Prostate gland (tissue), 2 donors: Measurements from ENCODE around the gene PPFIBP2. TPM values are rescaled to one million over a fixed set of nuclear protein-coding genes. Genes with fewer than 3 reads are reported as not detected.

ENCODE experiments used
- DNase-seq: peaks from one replicate; pipeline ENCODE4 v3.0.0-alpha.2; 2019; ENCODE audit warnings: low spot score
- H3K27ac ChIP-seq, 2 donors: fragments of 200-600 bp; sonication (generic); 2 replicates each; pipeline ENCODE4 v1.5.1; 2017 to 2019
- H3K27me3 ChIP-seq: fragments of 200-600 bp; sonication (generic); replicated peaks from 2 replicates; pipeline ENCODE4 v1.5.1; 2019; ENCODE audit not compliant: insufficient read depth
- H3K36me3 ChIP-seq, 2 donors: fragments of 200-600 bp; sonication (generic); 1 replicate in 1 of 2; 2 replicates in 1 of 2; pipeline versions ENCODE4 v1.5.1 to v1.8.1; 2017 to 2019
- H3K4me1 ChIP-seq: fragments of 200-600 bp; sonication (generic); replicated peaks from 2 replicates; pipeline ENCODE4 v1.5.1; 2019
- H3K4me3 ChIP-seq, 2 donors: fragments of 200-600 bp; sonication (generic); 2 replicates each; pipeline ENCODE4 v1.5.1; 2017 to 2019
- H3K9me3 ChIP-seq: fragments of 200-600 bp; sonication (generic); 2 replicates; pipeline ENCODE4 v1.5.1; 2017
- CTCF ChIP-seq, 4 experiments: fragments of 200-600 bp in 2 of 4; fragments of 450-650 bp in 2 of 4; sonication (generic) in 2 of 4; IDR thresholded peaks; 1 replicate in 3 of 4; 2 replicates in 1 of 4; pipeline ENCODE4 v1.5.1; 2016 to 2019; ENCODE audit warnings: antibody characterized with exemption in 4 of 4, mild to moderate bottlenecking in 2 of 4, moderate library complexity in 2 of 4
- POLR2A ChIP-seq: fragments of 450-650 bp; IDR thresholded peaks from one replicate; pipeline ENCODE4 v1.6.1; 2016; ENCODE audit warnings: antibody characterized with exemption, mild to moderate bottlenecking
- POLR2AphosphoS5 ChIP-seq: sonication (generic); formaldehyde crosslinking; IDR thresholded peaks from one replicate; pipeline ENCODE4 v1.6.1; 2017; ENCODE audit warnings: antibody characterized with exemption
- WGBS: methylation state at CpG from one replicate; pipeline ENCODE4 v1.1.5; 2018; 5-methylcytosine and 5-hydroxymethylcytosine counted together
- intact Hi-C: fragments of 100-400 bp; cut with DNase I; formaldehyde crosslinking; loops from one replicate; pipeline ENCODE4 v1.14.2; 2022
- total RNA-seq, 2 donors: library from RNA; depleted of rRNA; stranded (reverse); fragments of >200 nt; gene quantifications; one replicate each; pipeline ENCODE4 v1.1.0, GENCODE V29; 2016

PPFIBP2 gene
- total RNA-seq, 2 donors from 2014 or later: 76.3 to 88.3 TPM

DNA sequence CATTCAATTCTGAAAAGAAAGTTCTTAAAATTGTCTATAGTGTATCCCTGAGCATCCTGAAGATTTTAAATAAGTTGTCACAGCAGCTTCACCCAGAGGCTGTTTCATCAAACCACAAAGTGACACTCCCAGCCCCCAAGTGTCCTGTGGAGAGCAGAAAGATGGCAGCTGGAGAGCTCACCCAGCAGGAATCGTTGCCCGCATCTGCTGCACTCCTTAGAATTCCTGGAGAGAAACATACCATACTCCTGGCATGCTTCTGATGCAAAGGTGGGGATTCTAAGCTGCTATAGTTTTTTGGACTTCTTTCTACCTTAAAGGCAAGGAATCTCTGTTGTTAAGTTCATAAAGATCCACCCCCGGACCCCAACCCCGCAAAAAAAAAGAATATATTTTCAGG, 173.0 kb downstream of the PPFIBP2 start:
- TF ChIP-seq POLR2A (no peak), CTCF (IDR thresholded peaks at IDR 0.05) (no peak), POLR2AphosphoS5 (no peak)
- no peaks in the 10 kb centered on the region for H3K4me1 ChIP-seq
- H3K27ac ChIP-seq: no peak overlapping the region
- DNase-seq: no peak
- intact Hi-C loops: loop anchor here (2.0 to 10.0 kb wide), 2 partner anchors 114 to 592 kb away; no protein-coding TSS in a partner anchor
- H3K9me3 ChIP-seq: no peaks in the 10 kb centered on the region
- WGBS: 84% methylated on average over 4 of the region's 4 CpGs
- H3K27me3 ChIP-seq: no peaks in the 10 kb centered on the region
- no peaks in the 10 kb centered on the region for H3K36me3 ChIP-seq
- H3K4me3 ChIP-seq: no peak overlapping the region

DNA sequence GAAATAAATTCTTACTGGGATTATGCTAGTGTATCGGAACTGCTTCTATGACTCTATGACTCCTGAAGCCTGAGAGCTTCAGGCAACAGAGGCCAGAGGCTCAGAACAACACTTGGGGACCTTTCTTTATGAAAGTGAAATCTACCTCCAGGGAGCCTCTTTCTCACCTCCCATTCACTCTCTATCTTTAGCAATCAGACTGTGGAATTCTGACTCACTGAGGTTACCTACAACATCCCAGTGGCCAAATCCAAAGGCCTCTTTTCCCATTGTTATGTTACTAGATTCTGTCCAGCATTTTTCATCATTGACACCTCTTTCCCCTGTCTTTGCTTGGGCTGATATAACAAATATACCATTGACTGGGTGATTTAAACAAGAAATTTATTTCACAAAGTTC, 173.6 kb downstream of the PPFIBP2 start:
- no peaks in the 10 kb centered on the region for H3K27me3 ChIP-seq
- no peak for DNase-seq
- 100% methylated on average over 1 of the region's 1 CpG for WGBS
- no peak overlapping the region for H3K4me3 ChIP-seq
- no peak overlapping the region for H3K27ac ChIP-seq
- TF ChIP-seq CTCF (IDR thresholded peaks at IDR 0.05): no peak
- TF ChIP-seq POLR2AphosphoS5: no peak
- no peak for TF ChIP-seq POLR2A
- no peaks in the 10 kb centered on the region for H3K36me3 ChIP-seq
- no peaks in the 10 kb centered on the region for H3K4me1 ChIP-seq
- intact Hi-C loops: loop anchor here (2.0 to 10.0 kb wide), 2 partner anchors 115 to 593 kb away; no protein-coding TSS in a partner anchor
- no peaks in the 10 kb centered on the region for H3K9me3 ChIP-seq

- no peak overlapping the region for H3K27ac ChIP-seq
- no peak for DNase-seq
- H3K4me1 ChIP-seq: no peaks in the 10 kb centered on the region
- H3K4me3 ChIP-seq: no peak overlapping the region
- H3K9me3 ChIP-seq: no peaks in the 10 kb centered on the region
- no peaks in the 10 kb centered on the region for H3K36me3 ChIP-seq
- no peak for TF ChIP-seq POLR2AphosphoS5
- TF ChIP-seq CTCF (IDR thresholded peaks at IDR 0.05): peak; percentile 41 to 81 (median 73)
- no peak for TF ChIP-seq POLR2A
- H3K27me3 ChIP-seq: no peaks in the 10 kb centered on the region
- WGBS: 14% methylated on average over 4 of the region's 4 CpGs
- intact Hi-C loops: loop anchor here (10.0 kb wide), 1 partner anchor 594 kb away; no protein-coding TSS in a partner anchor
These were observed 174.5 kb downstream of the PPFIBP2 start for GRCh38 chr11:7688238-7688826.

- TF ChIP-seq POLR2AphosphoS5: no peak
- no peak for TF ChIP-seq CTCF (IDR thresholded peaks at IDR 0.05)
- TF ChIP-seq POLR2A: no peak
- Histone ChIP-seq H3K36me3 (no peaks in the 10 kb centered on the region), H3K4me1 (no peaks in the 10 kb centered on the region), H3K27me3 (no peaks in the 10 kb centered on the region), H3K27ac (no peak overlapping the region), H3K4me3 (no peak overlapping the region), H3K9me3 (no peaks in the 10 kb centered on the region)
- intact Hi-C loops: loop anchor here (10.0 kb wide), 1 partner anchor 594 kb away; no protein-coding TSS in a partner anchor
- DNase-seq: no peak
- WGBS: 72% methylated on average over 4 of the region's 4 CpGs
These were observed 175.4 kb downstream of the PPFIBP2 start for GRCh38 chr11:7689239-7689638.

GRCh38 chr11:7690648-7691047, 176.8 kb downstream of the PPFIBP2 start:
- Histone ChIP-seq H3K27me3 (no peaks in the 10 kb centered on the region), H3K4me1 (no peaks in the 10 kb centered on the region), H3K9me3 (no peaks in the 10 kb centered on the region), H3K36me3 (no peaks in the 10 kb centered on the region), H3K27ac (no peak overlapping the region), H3K4me3 (no peak overlapping the region)
- intact Hi-C loops: loop anchor here (5.0 kb wide), 1 partner anchor 248 kb away; no protein-coding TSS in a partner anchor
- no peak for DNase-seq
- WGBS: 49% methylated on average over 6 of the region's 6 CpGs
- no peak for TF ChIP-seq CTCF (IDR thresholded peaks at IDR 0.05)
- TF ChIP-seq POLR2AphosphoS5: no peak
- TF ChIP-seq POLR2A: no peak
